Inflammatory macrophage treated with lipopolysaccharide for 1 hour (primary cell): ENCODE results near the gene SETD2.
A peak's percentile ranks its signal among the peaks of the same experiment; 100 is the strongest.

Experiments
- DNase-seq, 2 donors: peaks; one replicate each; pipeline ENCODE4 v3.0.0-alpha.2; 2020 to 2022

Gene SETD2

DNA sequence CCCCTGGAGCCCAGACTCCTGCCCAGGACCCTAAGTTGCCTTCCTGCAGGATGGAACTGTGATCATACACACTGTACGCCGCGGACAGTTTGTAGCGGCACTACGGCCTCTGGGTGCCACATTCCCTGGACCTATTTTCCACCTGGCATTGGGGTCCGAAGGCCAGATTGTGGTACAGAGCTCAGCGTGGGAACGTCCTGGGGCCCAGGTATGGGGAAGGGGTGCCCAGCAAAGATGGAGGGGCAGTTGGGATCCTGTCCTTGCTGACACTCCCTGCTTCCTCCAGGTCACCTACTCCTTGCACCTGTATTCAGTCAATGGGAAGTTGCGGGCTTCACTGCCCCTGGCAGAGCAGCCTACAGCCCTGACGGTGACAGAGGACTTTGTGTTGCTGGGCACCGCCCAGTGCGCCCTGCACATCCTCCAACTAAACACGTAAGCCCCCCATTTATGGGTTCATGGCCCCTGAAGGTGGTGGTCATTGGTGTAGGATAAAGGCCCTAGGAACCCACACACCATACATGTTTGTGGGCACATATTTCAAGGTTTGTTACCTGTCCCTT lies 155.6 kb downstream of the SETD2 start:
- DNase-seq: no peak

DNA sequence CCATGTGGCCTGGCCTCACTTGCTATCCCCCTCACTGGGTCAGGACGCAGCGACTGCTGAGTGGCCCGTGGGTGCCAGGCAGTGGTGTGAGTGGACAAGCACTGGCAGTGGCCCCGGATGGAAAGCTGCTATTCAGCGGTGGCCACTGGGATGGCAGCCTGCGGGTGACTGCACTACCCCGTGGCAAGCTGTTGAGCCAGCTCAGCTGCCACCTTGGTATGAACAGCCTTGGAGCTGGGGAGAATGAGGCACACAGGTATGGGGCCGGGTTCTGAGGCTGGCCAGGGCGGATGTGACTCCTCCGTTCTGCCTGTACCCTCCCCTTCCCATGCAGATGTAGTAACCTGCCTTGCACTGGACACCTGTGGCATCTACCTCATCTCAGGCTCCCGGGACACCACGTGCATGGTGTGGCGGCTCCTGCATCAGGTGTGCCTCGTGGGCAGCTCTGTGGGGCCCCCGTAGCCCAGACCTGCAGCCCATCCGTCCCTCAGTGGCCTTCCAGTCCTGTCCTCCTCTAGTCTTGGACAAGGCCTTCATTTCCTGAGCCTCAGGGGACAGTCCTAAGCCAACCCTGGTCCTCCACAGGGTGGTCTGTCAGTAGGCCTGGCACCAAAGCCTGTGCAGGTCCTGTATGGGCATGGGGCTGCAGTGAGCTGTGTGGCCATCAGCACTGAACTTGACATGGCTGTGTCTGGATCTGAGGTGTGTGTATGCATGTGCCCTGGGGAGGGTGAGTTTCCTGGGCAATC lies 156.3 kb downstream of the SETD2 start:
- no peak for DNase-seq

GRCh38 chr3:47007001-47007400 lies 156.9 kb downstream of the SETD2 start:
- no peak for DNase-seq

- no peak for DNase-seq
Observed at GRCh38 chr3:47006145-47006651, 157.7 kb downstream of the SETD2 start.

GRCh38 chr3:47005212-47006144 lies 158.4 kb downstream of the SETD2 start:
- no peak for DNase-seq

GRCh38 chr3:47004369-47005211 lies 159.3 kb downstream of the SETD2 start:
- no peak for DNase-seq

DNA sequence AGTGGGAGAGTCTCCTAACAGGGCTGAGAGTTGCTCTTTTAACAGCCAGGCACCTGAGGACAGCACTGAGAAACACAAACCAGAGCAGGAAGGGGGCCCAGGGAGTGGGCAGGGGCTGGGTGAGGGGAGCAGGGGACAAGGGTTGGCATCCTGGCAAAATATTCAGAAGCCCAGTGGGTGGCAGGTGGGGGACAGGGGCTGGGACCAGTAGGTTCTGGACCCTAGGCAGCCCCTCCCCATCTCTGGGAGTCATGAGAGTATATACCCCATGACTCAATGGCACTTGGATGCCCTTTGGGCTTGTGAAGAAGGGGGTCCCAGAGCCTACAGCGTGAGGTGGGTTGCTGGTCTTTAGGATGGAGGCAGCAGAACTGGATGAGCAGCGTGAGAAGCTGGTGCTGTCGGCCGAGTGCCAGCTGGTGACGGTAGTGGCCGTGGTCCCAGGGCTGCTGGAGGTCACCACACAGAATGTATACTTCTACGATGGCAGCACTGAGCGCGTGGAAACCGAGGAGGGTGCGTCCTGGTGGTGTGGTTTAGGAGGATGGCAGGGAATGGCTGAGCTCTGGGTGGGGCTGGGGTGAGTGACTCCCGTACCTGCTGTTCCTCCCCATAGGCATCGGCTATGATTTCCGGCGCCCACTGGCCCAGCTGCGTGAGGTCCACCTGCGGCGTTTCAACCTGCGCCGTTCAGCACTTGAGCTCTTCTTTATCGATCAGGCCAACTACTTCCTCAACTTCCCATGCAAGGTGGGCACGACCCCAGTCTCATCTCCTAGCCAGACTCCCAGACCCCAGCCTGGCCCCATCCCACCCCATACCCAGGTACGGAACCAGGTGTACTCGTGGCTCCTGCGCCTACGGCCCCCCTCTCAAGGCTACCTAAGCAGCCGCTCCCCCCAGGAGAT lies 160.2 kb downstream of the SETD2 start:
- no peak for DNase-seq

GRCh38 chr3:47003056-47003410 lies 160.9 kb downstream of the SETD2 start:
- no peak for DNase-seq

- no peak for DNase-seq
Observed at GRCh38 chr3:47002171-47003055, 161.5 kb downstream of the SETD2 start.

DNA sequence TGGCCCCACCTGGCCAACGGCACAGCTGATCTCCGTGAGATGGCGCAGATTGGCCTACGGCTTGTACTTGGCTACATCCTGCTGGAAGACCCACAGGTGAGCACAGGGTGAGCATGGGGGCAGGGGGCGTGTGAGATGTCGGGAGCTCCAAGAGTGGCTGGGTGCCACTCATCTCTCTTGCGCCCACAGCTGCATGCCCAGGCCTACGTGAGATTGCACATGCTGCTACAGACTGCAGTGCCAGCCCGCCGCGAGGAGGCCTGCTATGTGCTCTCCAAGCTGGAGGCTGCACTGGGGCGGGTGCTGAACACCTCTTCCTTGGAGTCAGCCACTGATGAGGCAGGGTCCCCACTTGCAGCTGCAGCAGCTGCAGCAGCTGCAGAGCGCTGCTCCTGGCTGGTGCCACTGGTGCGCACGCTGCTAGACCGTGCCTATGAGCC lies 162.2 kb downstream of the SETD2 start:
- DNase-seq: no peak

DNA sequence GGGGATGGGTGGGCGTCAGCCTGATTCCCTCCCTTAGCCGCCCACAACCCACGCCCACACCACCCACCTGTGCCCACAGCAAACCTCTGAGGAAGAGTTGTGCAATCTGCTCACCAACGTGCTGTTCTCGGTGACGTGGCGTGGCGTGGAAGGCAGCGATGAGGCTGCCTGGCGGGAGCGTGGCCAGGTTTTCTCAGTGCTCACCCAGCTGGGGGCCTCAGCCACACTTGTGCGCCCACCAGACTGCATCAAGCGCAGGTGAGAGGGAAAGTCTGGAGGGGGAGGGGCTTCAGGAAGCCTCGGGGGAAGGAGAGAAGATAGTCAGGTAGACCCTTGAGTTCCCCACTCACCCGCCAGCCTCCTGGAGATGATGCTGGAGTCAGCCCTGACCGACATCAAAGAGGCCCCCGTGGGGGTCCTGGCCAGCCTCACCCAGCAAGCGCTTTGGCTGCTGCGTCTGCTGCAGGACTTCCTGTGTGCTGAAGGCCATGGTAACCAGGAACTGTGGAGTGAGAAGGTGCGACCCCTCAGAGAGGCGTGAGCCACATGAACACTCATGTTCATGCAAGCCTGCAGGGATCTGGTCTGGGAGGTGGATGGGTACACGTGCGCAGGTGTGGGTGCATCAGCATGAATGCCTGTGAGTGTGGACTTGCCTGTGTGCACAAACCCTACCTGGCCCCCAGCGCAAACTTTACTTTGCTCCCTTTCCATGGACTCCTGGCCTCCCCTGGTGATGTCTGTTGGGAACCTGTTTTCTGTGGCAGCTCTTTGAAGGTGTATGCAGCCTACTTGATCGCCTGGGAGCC lies 162.8 kb downstream of the SETD2 start:
- no peak for DNase-seq

DNA sequence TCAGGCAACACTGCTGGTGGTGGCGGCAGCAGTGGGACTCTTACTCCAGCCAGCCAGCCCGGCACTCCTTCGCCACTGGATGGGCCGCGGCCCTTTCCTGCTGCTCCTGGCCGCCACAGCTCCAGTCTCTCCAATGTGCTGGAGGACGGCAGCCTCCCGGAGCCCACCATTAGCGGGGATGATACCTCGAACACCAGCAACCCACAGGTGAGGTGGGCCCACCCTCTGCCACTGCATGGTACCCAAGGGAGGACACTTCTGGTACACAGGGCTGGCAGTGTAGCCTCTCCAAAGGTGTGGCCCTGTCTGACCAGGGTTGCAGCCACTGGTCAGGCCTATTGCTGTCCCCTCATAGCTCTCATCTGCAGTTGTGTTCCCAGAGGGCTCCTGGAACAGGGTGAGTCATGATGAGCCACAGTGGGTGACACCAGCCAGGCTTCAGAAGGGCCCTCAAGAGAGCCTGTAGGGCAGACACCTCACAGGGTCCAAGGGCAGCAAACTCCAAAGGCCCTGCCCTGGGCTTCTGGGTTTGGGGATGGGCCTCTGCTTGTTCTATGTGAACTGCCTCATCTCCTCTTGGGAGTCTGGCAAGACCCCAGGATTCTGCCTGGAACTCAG lies 163.6 kb downstream of the SETD2 start:
- DNase-seq: no peak

- no peak for DNase-seq
Observed at GRCh38 chr3:46999516-47000197, 164.3 kb downstream of the SETD2 start.

DNA sequence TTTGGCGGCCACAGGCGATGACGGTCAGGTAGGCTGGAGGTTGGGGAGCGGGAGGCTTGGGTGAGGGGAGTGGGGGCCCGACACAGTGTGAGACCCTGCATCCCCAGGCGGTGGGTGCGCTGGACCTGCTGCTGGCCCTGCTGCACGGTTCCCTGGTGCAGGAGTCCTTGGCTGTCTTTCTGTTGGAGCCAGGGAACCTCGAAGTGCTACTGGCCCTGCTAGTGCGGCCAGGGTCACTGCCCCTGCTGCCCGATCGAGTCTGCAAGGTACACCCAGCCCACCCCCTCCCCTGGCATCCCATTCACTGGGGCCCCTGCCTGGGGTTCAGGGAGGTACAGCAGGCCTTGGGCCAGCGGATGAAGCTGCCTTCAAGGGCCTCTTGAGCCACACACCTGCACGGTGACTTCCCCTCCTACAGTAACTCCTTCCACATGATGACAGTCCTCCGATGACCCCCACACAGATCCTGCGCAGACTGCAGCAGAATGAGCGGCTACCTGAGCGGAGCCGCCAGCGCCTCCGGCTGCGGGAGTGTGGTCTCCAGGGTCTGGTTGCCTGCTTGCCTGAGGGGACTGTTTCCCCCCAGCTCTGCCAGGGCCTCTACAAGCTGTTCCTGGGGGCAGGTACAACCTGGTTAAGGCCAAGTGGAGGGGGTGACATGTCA lies 164.9 kb downstream of the SETD2 start:
- DNase-seq: no peak

- peak; percentile 34 to 65 for DNase-seq
Observed at GRCh38 chr3:46998121-46998851, 165.6 kb downstream of the SETD2 start.

- DNase-seq: no peak
Observed at GRCh38 chr3:46997453-46998091, 166.3 kb downstream of the SETD2 start.
